NCI-H1417 (cell line): Measurements from ENCODE around the gene GNB5.
A peak's percentile ranks its signal among the peaks of the same experiment; 100 is the strongest.

Source experiments
- DNase-seq, 3 experiments: peaks; one replicate each; lab custom pipeline; 2025; lab: John Stamatoyannopoulos, UW

Gene GNB5

GRCh38 chr15:52143873-52144272, 47.3 kb downstream of the GNB5 start:
- no peak for DNase-seq

- no peak for DNase-seq
These were observed 50.5 kb downstream of the GNB5 start for GRCh38 chr15:52140646-52141045.

- DNase-seq, result peak; percentile 3 to 35 (median 27)
These were observed 51.4 kb downstream of the GNB5 start for GRCh38 chr15:52139599-52140462.

GRCh38 chr15:52137432-52138357, 53.5 kb downstream of the GNB5 start:
- DNase-seq, result no peak

- DNase-seq, result no peak
These were observed 54.7 kb downstream of the GNB5 start for GRCh38 chr15:52136442-52136980.

- DNase-seq, result no peak
These were observed 56.6 kb downstream of the GNB5 start for GRCh38 chr15:52134502-52135144.

- no peak for DNase-seq
These were observed 57.5 kb downstream of the GNB5 start for GRCh38 chr15:52133510-52134220.

GRCh38 chr15:52132066-52132465, 59.1 kb downstream of the GNB5 start:
- DNase-seq, result no peak

GRCh38 chr15:52128568-52128967, 62.6 kb downstream of the GNB5 start:
- no peak for DNase-seq

- no peak for DNase-seq
These were observed 66.8 kb downstream of the GNB5 start for GRCh38 chr15:52124270-52124880.

GRCh38 chr15:52121896-52122295, 69.3 kb downstream of the GNB5 start:
- no peak for DNase-seq

- no peak for DNase-seq
These were observed 70.2 kb downstream of the GNB5 start for GRCh38 chr15:52121006-52121405.

- no peak for DNase-seq
These were observed 70.7 kb downstream of the GNB5 start for GRCh38 chr15:52120488-52120887.

GRCh38 chr15:52118969-52119749, 72.0 kb downstream of the GNB5 start:
- DNase-seq, result no peak

- DNase-seq, result no peak
These were observed 73.6 kb downstream of the GNB5 start for GRCh38 chr15:52117549-52117948.

- peak in 1 of 3 experiments; percentile 21 for DNase-seq
These were observed 75.4 kb downstream of the GNB5 start for GRCh38 chr15:52115598-52116427.

GRCh38 chr15:52114261-52115055, 76.7 kb downstream of the GNB5 start:
- DNase-seq, result no peak

- no peak for DNase-seq
These were observed 77.5 kb downstream of the GNB5 start for GRCh38 chr15:52113708-52114107.
